ENCODE results near the gene KLHL5. TPM values are rescaled to one million over a fixed set of nuclear protein-coding genes. Genes with fewer than 3 reads are reported as not detected.

The KLHL5 gene
- total and polyA plus RNA-seq, 2 of the 4 experiments (the other 2 are of a cell fraction) = 58.8 to 97.7 TPM

DNA sequence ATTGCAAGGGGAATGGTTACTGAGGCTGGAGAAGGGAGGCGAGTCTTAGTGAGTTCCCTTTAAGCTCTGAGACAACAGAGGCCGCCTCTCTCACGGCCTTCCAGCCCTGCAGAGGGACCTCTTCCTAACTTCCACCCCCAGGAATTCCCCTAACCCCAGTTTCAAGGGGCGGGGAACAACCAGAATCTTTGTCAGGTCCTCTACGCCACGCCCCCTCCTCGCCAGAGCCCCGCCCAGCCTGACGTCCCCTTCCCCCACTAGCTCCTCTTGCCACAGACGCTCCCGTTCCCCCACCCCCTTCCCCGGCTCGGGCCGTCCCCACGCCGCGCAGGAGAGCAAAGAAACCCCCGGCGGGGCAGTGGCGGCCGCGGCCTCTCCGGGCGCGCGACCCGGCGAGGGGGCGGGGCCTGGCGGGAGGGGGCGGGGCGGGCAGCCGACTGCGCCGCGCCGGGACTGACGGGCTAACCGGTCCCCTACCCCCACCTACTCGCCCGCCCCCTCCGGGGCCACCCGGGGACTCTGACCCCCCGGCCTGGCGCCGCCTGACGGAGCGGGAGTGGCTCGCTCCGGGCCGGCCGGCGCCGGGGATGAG lies 17.6 kb upstream of the KLHL5 start:
- H2AK5ac ChIP-seq (ENCODE audit: low read depth, low read length) = peak overlapping the region; percentile 90
- peak overlapping the region; percentile 94 for H2BK20ac ChIP-seq (ENCODE audit: low read depth, low read length)
- H2BK5ac ChIP-seq (ENCODE audit: low read depth, low read length, poor library complexity, severe bottlenecking) = peak overlapping the region; percentile 96
- peak overlapping the region; percentile 98 for H2BK120ac ChIP-seq (ENCODE audit: low read depth, low read length)
- peak; percentile 82 for ATAC-seq (ENCODE audit: low read depth)
- peak overlapping the region; percentile 93 for H4K91ac ChIP-seq (ENCODE audit: insufficient read depth, low read depth, low read length)
- H3K9ac ChIP-seq (ENCODE audit: low read depth, low read length) = peak overlapping the region; percentile 73
- 0% methylated on average over 17 of the region's 54 CpGs; no CpG with 5 or more reads in 1 of the 2 experiments for WGBS, 2 experiments (ENCODE audit: extremely low coverage in 2 of 2, insufficient read length in 1 of 2)
- no peak for TF ChIP-seq CEBPB (IDR thresholded peaks at IDR 0.05; ENCODE audit: low read depth, low read length)
- TF ChIP-seq SMC3 (IDR thresholded peaks at IDR 0.05; ENCODE audit: low read depth, low read length) = no peak
- TF ChIP-seq POLR2A (IDR thresholded peaks at IDR 0.05; ENCODE audit: low read depth, low read length) = 0 out of 2 replicates have a peak, but pooled peaks have one; percentile 48
- TF ChIP-seq MAZ (IDR thresholded peaks at IDR 0.05; ENCODE audit: borderline replicate concordance, low read depth, low read length) = peak; percentile 58; the same call in 1 of the 2 replicates
- no peaks in the 10 kb centered on the region for H3K9me3 ChIP-seq (ENCODE audit: control insufficient read depth, insufficient read depth, low read length)
- peak overlapping the region; percentile 88 for H3K23ac ChIP-seq (ENCODE audit: low read depth, low read length)
- peak overlapping the region; percentile 41 for H3K4me2 ChIP-seq (ENCODE audit: low read depth, low read length)
- peaks cover 7% of the 10 kb centered on the region for H3K9me1 ChIP-seq (ENCODE audit: insufficient read depth, low read length)
- DNase-seq = peak; percentile 93
- H3K14ac ChIP-seq (replicated peaks; ENCODE audit: low read depth, low read length) = peak overlapping the region; percentile 97
- peak overlapping the region; percentile 39; the same call in 2 of the 3 replicates for H2BK15ac ChIP-seq (ENCODE audit: low read depth, low read length)
- peak overlapping the region; percentile 93 for H3K4me3 ChIP-seq (ENCODE audit: insufficient read depth, low read depth, low read length)
- H3K27ac ChIP-seq (ENCODE audit: insufficient read depth, low read length) = peak overlapping the region; percentile 98
- CTCF ChIA-PET = interaction anchor here (1.0 kb wide), 1 partner anchor 86 kb away, joined by 3 read pairs; no protein-coding TSS in a partner anchor
- POLR2A ChIA-PET (ENCODE audit: unreplicated experiment) = interaction anchor here (0.9 to 1.7 kb wide), 4 partner anchors 65 to 97 kb away, joined by 3 to 5 read pairs (median 4); no protein-coding TSS in a partner anchor
- H3K79me1 ChIP-seq (ENCODE audit: low read depth in 1 of 2, low read length in 2 of 2) = peaks cover 5 to 22% of the 10 kb centered on the region in 2 experiments; a peak in 3 of 4 replicates
- H3K36me3 ChIP-seq (ENCODE audit: control insufficient read depth, insufficient read depth, low read length) = peaks cover 3% of the 10 kb centered on the region
- peak overlapping the region; percentile 21 for H3K18ac ChIP-seq (ENCODE audit: low read depth, low read length)
- peaks cover 20% of the 10 kb centered on the region for H3K4me1 ChIP-seq (ENCODE audit: control insufficient read depth, insufficient read depth, low read length)
- peak overlapping the region; percentile 95 for H3K4ac ChIP-seq (ENCODE audit: low read depth, low read length)
- intact Hi-C loops (cut with micrococcal nuclease) (loop anchor here (1.0 kb wide), 1 partner anchor 96 kb away; no protein-coding TSS in a partner anchor), in situ Hi-C loops (cut with MboI; ENCODE audit: low sequenced_read_pairs) (no loop called here), dilution Hi-C loops (cut with HindIII; ENCODE audit: low sequenced_read_pairs, unreplicated experiment) (no loop called here)
- no peaks in the 10 kb centered on the region for H3K27me3 ChIP-seq (ENCODE audit: control insufficient read depth, insufficient read depth, low read length)
- peaks cover 18% of the 10 kb centered on the region for H4K20me1 ChIP-seq (ENCODE audit: insufficient read depth, low read length)
- peak overlapping the region; percentile 29 for H2AK9ac ChIP-seq (replicated peaks; ENCODE audit: low read depth, low read length, poor library complexity)
- peak overlapping the region; percentile 97 for H3K56ac ChIP-seq (ENCODE audit: extremely low read depth, insufficient read depth, low read length)
- H4K5ac ChIP-seq (ENCODE audit: low read depth, low read length) = peak overlapping the region; percentile 5; the same call in 1 of the 2 replicates
- peak overlapping the region; percentile 88 for H2AFZ ChIP-seq (replicated peaks; ENCODE audit: low read length, poor library complexity)
- H4K8ac ChIP-seq (ENCODE audit: low read depth in 2 of 2, low read length in 2 of 2) = peak overlapping the region; percentile 79 to 94
- BruUV-seq (replicated peaks) = no TSS peak

Measured in IMR-90 (cell line).